HG03354 (cell line): Measurements from ENCODE around the gene SLIT3.
"Not testable (repeated sequence)": the region's sequence is repeated elsewhere in the genome, so short reads cannot be mapped to it uniquely, and the experiment has no call there.

ENCODE experiments used
- ATAC-seq: cut with Tn5 transposase; IDR thresholded peaks from one replicate; pipeline ENCODE4 v1.9.1; 2021; ENCODE audit warnings: mild to moderate bottlenecking; ENCODE audit not compliant: unreplicated experiment, poor library complexity, severe bottlenecking

The SLIT3 gene

GRCh38 chr5:169157064-169157463 is 143.9 kb downstream of the SLIT3 start:
- no peak for ATAC-seq

- ATAC-seq: no peak
These were observed 146.3 kb downstream of the SLIT3 start for GRCh38 chr5:169154679-169155078.

GRCh38 chr5:169153405-169153804 is 147.5 kb downstream of the SLIT3 start:
- ATAC-seq: no peak

- ATAC-seq: no peak
These were observed 148.0 kb downstream of the SLIT3 start for GRCh38 chr5:169152946-169153345.

- ATAC-seq: no peak
These were observed 148.5 kb downstream of the SLIT3 start for GRCh38 chr5:169152453-169152852.

GRCh38 chr5:169151051-169151805 is 149.7 kb downstream of the SLIT3 start:
- ATAC-seq: no peak

GRCh38 chr5:169150108-169150507 is 150.8 kb downstream of the SLIT3 start:
- no peak for ATAC-seq

GRCh38 chr5:169149317-169149716 is 151.6 kb downstream of the SLIT3 start:
- no peak for ATAC-seq

- no peak for ATAC-seq
These were observed 152.7 kb downstream of the SLIT3 start for GRCh38 chr5:169148138-169148740.

GRCh38 chr5:169147534-169147933 is 153.4 kb downstream of the SLIT3 start:
- ATAC-seq: no peak

GRCh38 chr5:169146158-169146557 is 154.8 kb downstream of the SLIT3 start:
- no peak for ATAC-seq

- no peak for ATAC-seq
These were observed 158.5 kb downstream of the SLIT3 start for GRCh38 chr5:169142264-169142970.

GRCh38 chr5:169140215-169140614 is 160.7 kb downstream of the SLIT3 start:
- ATAC-seq: not testable (repeated sequence)

GRCh38 chr5:169139480-169140050 is 161.4 kb downstream of the SLIT3 start:
- ATAC-seq: no peak

GRCh38 chr5:169133531-169133930 is 167.4 kb downstream of the SLIT3 start:
- ATAC-seq: no peak

GRCh38 chr5:169132302-169132660 is 168.7 kb downstream of the SLIT3 start:
- no peak for ATAC-seq

- no peak for ATAC-seq
These were observed 169.2 kb downstream of the SLIT3 start for GRCh38 chr5:169131616-169132301.

GRCh38 chr5:169128679-169129078 is 172.3 kb downstream of the SLIT3 start:
- no peak for ATAC-seq

- no peak for ATAC-seq
These were observed 173.5 kb downstream of the SLIT3 start for GRCh38 chr5:169127431-169127830.

GRCh38 chr5:169126481-169127021 is 174.4 kb downstream of the SLIT3 start:
- ATAC-seq: no peak
